ENCODE measurements around the gene PGAM2. TPM values are rescaled to one million over a fixed set of nuclear protein-coding genes. Genes with fewer than 3 reads are reported as not detected.

The PGAM2 gene
- total RNA-seq, 1 donor from 2014 or later = 1.1 TPM

DNA sequence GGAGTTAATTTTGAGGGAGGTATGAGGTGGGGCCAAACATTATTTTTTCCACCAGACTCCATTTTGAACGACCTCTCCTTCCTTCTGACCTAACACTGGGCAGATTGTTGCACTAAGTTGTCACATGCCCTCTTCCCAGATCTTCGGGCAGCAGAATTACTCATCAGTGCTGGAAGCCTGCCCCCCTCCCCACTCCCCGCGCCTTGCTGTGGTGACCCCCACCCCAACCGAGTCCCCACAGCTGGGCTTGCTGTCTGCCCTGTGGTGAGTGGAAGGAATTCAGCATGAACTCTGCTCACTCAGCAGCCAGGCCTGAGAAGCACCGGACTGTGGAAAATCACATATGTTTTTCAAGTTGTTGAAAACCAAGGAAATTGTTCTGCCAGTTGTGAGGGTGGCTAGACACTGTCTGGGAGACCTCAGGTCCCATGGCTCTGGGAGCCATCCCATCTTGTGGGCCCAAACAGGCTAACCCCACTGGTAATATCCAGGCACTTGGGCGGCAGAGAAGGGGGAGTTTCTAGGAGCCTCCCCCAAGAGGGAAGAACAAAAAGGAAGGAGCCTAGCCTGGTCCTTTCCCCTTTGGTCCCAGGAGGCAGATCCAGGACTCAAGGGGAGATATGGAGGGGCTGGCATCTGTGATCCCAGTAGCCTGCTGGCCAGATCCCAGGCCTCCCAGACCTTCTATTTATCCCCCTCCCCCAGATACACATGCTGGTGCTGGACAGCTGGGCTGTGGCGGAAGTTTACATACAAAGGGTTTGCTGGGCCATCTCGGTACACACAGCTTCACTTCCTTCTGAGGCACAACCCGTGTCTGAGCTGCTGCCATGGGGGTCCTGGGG lies 35.3 kb upstream of the PGAM2 start:
- peaks cover 3% of the 10 kb centered on the region for H3K4me1 ChIP-seq
- H3K9me3 ChIP-seq = no peaks in the 10 kb centered on the region
- TF ChIP-seq, protein P1, sequence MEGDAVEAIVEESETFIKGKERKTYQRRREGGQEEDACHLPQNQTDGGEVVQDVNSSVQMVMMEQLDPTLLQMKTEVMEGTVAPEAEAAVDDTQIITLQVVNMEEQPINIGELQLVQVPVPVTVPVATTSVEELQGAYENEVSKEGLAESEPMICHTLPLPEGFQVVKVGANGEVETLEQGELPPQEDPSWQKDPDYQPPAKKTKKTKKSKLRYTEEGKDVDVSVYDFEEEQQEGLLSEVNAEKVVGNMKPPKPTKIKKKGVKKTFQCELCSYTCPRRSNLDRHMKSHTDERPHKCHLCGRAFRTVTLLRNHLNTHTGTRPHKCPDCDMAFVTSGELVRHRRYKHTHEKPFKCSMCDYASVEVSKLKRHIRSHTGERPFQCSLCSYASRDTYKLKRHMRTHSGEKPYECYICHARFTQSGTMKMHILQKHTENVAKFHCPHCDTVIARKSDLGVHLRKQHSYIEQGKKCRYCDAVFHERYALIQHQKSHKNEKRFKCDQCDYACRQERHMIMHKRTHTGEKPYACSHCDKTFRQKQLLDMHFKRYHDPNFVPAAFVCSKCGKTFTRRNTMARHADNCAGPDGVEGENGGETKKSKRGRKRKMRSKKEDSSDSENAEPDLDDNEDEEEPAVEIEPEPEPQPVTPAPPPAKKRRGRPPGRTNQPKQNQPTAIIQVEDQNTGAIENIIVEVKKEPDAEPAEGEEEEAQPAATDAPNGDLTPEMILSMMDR (IDR thresholded peaks at IDR 0.05) = no peak
- peak overlapping the region; percentile 76 for H3K27ac ChIP-seq
- intact Hi-C loops (cut with DNase I) = no loop called here
- ATAC-seq (no peak), DNase-seq (no peak)
- no peak overlapping the region for H3K4me3 ChIP-seq
- no peaks in the 10 kb centered on the region for H3K36me3 ChIP-seq
- H3K27me3 ChIP-seq = no peaks in the 10 kb centered on the region

DNA sequence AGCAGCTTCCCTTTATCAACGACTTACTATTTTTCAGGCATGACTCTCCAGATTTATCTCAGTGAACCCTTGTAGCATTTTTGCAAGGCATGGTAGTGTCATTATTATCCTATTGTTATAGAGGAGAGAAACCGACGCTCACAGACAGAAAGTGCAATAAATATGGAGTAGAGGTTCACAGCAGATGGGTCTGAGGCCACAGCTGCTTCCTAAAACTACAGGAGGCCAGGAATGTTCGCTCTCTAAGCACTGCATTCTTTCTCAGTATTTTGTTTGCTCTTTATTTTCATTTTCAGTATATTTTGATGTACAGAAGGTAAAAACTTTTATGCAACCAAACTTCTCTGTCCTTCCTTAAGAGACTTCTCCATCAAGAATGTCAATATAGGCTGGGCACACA lies 34.3 kb upstream of the PGAM2 start:
- ATAC-seq = no peak
- Histone ChIP-seq H3K9me3 (no peaks in the 10 kb centered on the region), H3K27ac (peak overlapping the region; percentile 76), H3K36me3 (no peaks in the 10 kb centered on the region), H3K27me3 (no peaks in the 10 kb centered on the region), H3K4me3 (no peak overlapping the region), H3K4me1 (peaks cover 3% of the 10 kb centered on the region)
- intact Hi-C loops (cut with DNase I) = no loop called here
- no peak for DNase-seq
- TF ChIP-seq, protein P1 (IDR thresholded peaks at IDR 0.05) = no peak

DNA sequence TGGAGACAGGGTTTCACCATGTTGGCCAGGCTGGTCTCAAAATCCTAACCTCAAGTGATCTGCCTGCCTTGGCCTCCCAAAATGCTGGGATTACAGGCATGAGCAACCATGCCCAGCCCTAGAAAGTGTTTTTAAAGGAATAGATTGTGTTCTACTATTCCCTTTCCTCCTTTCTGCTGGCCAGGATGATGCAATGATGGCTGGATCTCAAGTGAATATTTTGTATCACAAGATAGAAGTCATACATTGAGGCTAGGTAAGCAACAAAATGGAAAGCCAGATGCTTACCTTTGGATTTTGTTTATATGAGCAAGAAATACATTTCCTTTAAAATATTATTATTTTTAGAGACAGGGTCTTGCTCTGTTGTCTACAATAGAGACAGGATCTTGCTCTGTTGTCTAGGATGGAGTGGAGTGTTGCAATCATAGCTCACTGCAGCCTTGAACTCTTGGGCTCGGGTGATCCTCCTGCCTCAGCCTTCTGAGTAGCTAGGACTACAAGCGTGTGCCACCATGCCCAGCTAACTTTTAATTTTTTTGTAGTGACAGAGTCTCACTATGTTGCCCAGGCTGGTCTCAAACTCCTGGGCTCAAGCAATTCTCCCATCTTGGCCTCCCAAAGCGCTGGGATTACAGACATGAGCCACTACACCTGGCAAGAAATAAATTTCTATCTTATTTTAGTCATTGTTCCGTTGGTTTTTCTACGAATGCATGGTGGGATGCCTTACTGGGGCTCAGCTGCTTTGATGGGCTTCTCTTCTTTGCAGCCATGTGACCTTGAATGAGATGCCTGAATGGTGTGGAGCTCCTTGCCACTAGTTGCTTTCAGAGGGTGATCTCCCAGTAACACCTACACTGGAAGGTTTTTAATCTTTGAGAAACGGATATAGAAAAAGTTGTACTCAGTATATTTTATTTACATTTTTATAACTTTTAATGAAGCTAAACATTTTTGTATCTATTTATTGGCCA lies 33.0 kb upstream of the PGAM2 start:
- Histone ChIP-seq H3K4me1 (peaks cover 3% of the 10 kb centered on the region), H3K36me3 (no peaks in the 10 kb centered on the region), H3K4me3 (no peak overlapping the region), H3K9me3 (no peaks in the 10 kb centered on the region), H3K27ac (no peak overlapping the region), H3K27me3 (no peaks in the 10 kb centered on the region)
- no peak for DNase-seq
- TF ChIP-seq, protein P1 (IDR thresholded peaks at IDR 0.05) = no peak
- intact Hi-C loops (cut with DNase I) = no loop called here
- no peak for ATAC-seq

DNA sequence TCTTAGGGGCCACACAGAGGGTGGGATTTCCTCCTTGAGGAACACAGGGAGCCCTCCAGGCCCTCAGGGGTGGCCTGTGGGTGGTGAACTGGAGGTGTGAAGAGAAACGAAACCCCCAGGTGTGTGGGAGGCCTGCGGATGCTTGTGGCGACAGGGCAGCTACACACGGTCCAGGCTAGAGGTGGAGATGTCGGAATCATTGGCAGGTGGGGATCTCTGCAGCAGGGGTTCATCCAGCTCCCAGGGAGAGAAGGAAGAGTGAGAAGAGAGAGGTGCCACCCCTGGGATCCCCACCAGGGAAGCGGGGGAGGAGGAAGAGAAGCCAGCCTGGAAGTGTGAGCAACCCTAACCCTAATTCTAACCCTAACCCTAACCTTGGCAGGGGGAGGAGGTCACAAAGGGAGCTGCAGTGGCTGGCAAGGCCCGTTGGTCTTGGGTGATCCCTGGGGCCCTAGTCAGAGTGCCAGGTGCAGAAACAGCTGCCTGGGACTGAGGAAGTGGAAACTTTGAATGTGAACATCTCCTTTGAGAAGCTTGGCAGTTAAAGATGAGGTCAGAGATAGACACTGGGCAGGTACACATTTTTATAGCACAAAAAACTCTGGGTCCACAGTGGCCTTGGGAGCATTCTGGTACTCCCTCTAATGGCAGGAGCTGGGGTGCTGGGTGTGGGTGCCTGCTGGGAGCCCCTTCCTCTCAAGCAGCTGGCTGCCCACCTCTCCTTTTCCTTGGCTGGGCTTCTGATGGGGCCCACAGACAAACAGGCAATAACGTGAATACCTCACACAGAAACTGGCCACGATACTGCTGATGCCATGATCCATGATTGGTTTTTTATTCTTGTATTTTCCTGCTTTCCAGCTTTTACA lies 31.9 kb upstream of the PGAM2 start:
- no peaks in the 10 kb centered on the region for H3K27me3 ChIP-seq
- DNase-seq = no peak

More for the DNA sequence above, 31.9 kb upstream of the PGAM2 start:
- Histone ChIP-seq H3K4me1 (no peaks in the 10 kb centered on the region), H3K36me3 (no peaks in the 10 kb centered on the region), H3K27ac (no peak overlapping the region), H3K4me3 (no peak overlapping the region), H3K9me3 (no peaks in the 10 kb centered on the region)
- no peak for ATAC-seq
- intact Hi-C loops (cut with DNase I) = no loop called here
- TF ChIP-seq, protein P1 (IDR thresholded peaks at IDR 0.05) = no peak

Data from upper lobe of right lung (tissue), 1 donor.